Articular chondrocyte of knee joint (primary cell): Measurements from ENCODE around the gene DNPEP. TPM values are rescaled to one million over a fixed set of nuclear protein-coding genes. Genes with fewer than 3 reads are reported as not detected.

Experiments
- small RNA-seq: library from RNA; depleted of rRNA; stranded (forward); fragments of <200 nt; gene quantifications from one replicate; pipeline ENCODE3, GENCODE V24; 2012
- total RNA-seq: library from RNA; depleted of rRNA; stranded (reverse); fragments of >200 nt; gene quantifications from 2 replicates; pipeline ENCODE4 v1.2.3, GENCODE V29; 2012

The DNPEP gene
- total RNA-seq, result 43.6 and 52.8 TPM in 2 replicates

DNA sequence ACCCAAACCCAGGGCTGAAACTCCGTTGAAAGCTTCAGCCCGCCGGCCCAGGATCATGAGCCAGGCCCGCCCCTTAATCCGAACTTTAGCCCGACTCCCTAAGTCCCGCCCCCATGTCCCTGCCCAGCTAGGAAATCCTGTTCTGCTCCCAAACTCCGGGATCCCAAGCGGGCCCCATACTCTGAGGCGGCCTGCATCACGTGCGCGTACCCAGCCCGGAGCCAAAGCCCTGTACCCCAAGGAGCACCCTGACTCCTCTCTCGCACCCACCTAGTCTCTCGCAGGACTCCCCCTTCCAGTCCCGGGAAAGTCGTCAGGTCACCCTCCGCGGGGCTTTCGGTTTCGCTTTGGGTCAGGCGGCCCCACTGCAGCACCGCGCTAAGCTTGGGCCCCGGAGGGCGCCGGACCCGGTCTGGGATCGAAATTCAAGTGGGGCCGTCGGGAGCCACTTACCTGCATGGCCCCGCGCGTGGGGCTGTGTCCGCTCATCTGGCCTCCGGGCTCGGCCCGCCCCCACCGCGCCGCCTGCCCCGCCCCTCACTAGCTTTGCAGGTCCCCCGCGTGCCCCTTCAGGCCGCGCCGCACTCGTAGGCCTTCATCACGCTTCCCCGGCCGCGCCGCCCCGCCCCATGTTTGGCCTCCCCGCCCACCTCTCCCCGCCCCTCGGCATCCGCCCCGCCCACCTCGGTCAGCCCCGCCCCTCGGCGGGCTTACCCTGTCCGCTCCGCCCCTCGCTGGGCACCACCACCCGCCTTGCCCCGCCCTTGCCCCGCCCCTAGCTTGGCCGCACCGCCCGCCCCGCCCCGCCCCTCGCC is at the start of gene DNPEP:
TSS of gene DNPEP (minus strand) at position 607 of the 815 bp plus-strand sequence. CDS start at position 489, 118 bp downstream.

DNA sequence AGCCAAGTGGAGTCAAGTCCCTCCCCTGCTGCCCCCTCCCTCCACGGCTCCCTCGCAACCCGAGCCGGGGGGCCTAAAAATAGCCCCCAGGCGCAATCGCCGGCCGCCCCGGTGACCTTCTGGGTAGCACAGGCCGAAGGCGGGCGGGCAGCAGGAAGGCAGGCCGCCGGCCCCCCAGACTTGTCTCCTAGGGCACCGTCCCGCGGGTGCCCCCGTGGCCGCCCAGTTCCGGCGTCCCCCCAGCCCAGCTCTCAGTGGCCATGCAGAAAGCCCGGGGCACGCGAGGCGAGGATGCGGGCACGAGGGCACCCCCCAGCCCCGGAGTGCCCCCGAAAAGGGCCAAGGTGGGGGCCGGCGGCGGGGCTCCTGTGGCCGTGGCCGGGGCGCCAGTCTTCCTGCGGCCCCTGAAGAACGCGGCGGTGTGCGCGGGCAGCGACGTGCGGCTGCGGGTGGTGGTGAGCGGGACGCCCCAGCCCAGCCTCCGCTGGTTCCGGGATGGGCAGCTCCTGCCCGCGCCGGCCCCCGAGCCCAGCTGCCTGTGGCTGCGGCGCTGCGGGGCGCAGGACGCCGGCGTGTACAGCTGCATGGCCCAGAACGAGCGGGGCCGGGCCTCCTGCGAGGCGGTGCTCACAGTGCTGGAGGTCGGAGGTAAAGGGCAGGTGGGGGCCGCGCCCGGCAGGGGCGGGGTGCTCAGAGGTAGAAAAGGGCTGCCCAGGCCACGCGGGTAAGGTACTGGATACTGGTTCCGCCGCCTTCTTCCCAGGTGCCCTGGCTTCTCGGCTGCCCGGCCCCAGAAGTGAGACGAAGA is 47.2 kb upstream of the DNPEP start, which contains the start of gene SPEG:
TSS of gene SPEG (plus strand) at position 126 of the 808 bp plus-strand sequence. CDS start at position 261, 135 bp downstream.

DNA sequence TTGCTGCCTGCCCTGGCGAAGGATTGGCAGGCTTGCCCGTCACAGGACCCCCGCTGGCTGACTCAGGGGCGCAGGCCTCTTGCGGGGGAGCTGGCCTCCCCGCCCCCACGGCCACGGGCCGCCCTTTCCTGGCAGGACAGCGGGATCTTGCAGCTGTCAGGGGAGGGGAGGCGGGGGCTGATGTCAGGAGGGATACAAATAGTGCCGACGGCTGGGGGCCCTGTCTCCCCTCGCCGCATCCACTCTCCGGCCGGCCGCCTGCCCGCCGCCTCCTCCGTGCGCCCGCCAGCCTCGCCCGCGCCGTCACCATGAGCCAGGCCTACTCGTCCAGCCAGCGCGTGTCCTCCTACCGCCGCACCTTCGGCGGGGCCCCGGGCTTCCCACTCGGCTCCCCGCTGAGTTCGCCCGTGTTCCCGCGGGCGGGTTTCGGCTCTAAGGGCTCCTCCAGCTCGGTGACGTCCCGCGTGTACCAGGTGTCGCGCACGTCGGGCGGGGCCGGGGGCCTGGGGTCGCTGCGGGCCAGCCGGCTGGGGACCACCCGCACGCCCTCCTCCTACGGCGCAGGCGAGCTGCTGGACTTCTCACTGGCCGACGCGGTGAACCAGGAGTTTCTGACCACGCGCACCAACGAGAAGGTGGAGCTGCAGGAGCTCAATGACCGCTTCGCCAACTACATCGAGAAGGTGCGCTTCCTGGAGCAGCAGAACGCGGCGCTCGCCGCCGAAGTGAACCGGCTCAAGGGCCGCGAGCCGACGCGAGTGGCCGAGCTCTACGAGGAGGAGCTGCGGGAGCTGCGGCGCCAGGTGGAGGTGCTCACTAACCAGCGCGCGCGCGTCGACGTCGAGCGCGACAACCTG is 30.7 kb upstream of the DNPEP start, which contains the start of gene DES:
TSS of gene DES (plus strand) at position 223 of the 857 bp plus-strand sequence. CDS start at position 309, 86 bp downstream.

DNA sequence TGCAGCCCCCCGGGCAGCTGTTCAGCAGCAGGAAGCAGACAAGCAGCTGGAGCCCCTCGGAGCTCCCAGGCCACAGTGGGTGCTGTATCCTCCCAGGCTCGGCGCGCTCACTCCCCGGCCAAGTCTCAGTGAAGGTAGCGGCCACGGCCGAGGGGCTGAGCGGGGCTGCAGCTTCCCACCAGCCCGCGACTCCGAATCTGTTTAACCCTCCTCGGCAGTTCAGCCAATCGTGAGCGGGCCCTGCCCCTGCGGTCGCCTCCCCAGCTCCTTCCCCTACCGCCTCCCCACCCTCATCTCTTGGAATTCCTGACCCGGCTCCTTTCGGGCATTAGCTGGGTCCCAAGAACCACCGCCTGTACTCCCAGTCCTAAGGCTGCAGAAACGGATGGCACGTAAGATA is 55.2 kb downstream of the DNPEP start, which contains the start of gene RESP18:
TSS of gene RESP18 (minus strand) at position 203 of the 400 bp plus-strand sequence.

Small RNA genes lying within 50 kb of the gene (small RNA-seq; reads per million reads assigned to genes)
- gene AC053503.3, result not detected

Other genes starting within 250 kb of the DNPEP start
- gene NHEJ1, start 227.1 kb downstream of the DNPEP start, total RNA-seq, result 19.9 and 27.6 TPM in 2 replicates
- 1.8 and 2.2 TPM in 2 replicates for gene SLC23A3, start 217.9 kb downstream of the DNPEP start, total RNA-seq
- gene CNPPD1, start 211.0 kb downstream of the DNPEP start, total RNA-seq, result 25.9 and 28.0 TPM in 2 replicates
- 86.2 and 87.0 TPM in 2 replicates for gene RETREG2, start 209.6 kb downstream of the DNPEP start, total RNA-seq
- gene ZFAND2B, start 181.1 kb downstream of the DNPEP start, total RNA-seq, result 16.4 and 22.6 TPM in 2 replicates
- gene ABCB6, start 169.0 kb downstream of the DNPEP start, total RNA-seq, result 26.7 and 26.9 TPM in 2 replicates
- gene ATG9A, start 158.3 kb downstream of the DNPEP start, total RNA-seq, result 55.7 and 58.9 TPM in 2 replicates
- 21.5 and 31.2 TPM in 2 replicates for gene ANKZF1, start 158.1 kb downstream of the DNPEP start, total RNA-seq
- 16.5 and 34.4 TPM in 2 replicates for gene GLB1L, start 142.5 kb downstream of the DNPEP start, total RNA-seq
- gene STK16, start 142.4 kb downstream of the DNPEP start, total RNA-seq, result 33.7 and 52.9 TPM in 2 replicates
- gene TUBA4B, start 134.7 kb downstream of the DNPEP start, total RNA-seq, result not detected in 2 replicates
- 26.5 and 28.6 TPM in 2 replicates for gene TUBA4A, start 134.0 kb downstream of the DNPEP start, total RNA-seq
- gene DNAJB2, start 108.5 kb downstream of the DNPEP start, total RNA-seq, result 36.3 and 50.0 TPM in 2 replicates
- 0.13 and 0.43 TPM in 2 replicates for gene PTPRN, start 78.5 kb downstream of the DNPEP start, total RNA-seq
- gene RESP18, start 55.2 kb downstream of the DNPEP start, total RNA-seq, result not detected in 2 replicates
- 0.76 and 1.6 TPM in 2 replicates for gene DES, start 30.5 kb upstream of the DNPEP start, total RNA-seq
- 18.6 and 28.7 TPM in 2 replicates for gene SPEG, start 46.9 kb upstream of the DNPEP start, total RNA-seq
- gene GMPPA, start 111.0 kb upstream of the DNPEP start, total RNA-seq, result 44.3 and 46.0 TPM in 2 replicates
- gene ASIC4, start 126.6 kb upstream of the DNPEP start, total RNA-seq, result under 0.01 TPM in 1 of 2 replicates, not detected in the other
- 102 and 129 TPM in 2 replicates for gene CHPF, start 155.9 kb upstream of the DNPEP start, total RNA-seq
- 1.1 and 1.3 TPM in 2 replicates for gene TMEM198, start 156.1 kb upstream of the DNPEP start, total RNA-seq
- 57.1 and 60.0 TPM in 2 replicates for gene OBSL1, start 183.6 kb upstream of the DNPEP start, total RNA-seq
- 0.11 and 0.26 TPM in 2 replicates for gene INHA, start 184.4 kb upstream of the DNPEP start, total RNA-seq
- 12.1 and 12.3 TPM in 2 replicates for gene STK11IP, start 209.9 kb upstream of the DNPEP start, total RNA-seq
- 3.6 and 3.8 TPM in 2 replicates for gene SLC4A3, start 239.7 kb upstream of the DNPEP start, total RNA-seq